Esophagus squamous epithelium (tissue), 4 donors: ENCODE results near the gene UBAC2.

Source experiments
- CTCF ChIP-seq, 6 experiments: fragments of 450-650 bp in 4 of 6; fragments of 200-600 bp in 2 of 6; sonication (generic) in 2 of 6; IDR thresholded peaks; one replicate each; pipeline ENCODE4 v1.5.1; 2016 to 2019; ENCODE audit warnings: antibody characterized with exemption in 6 of 6, mild to moderate bottlenecking in 4 of 6, moderate library complexity in 4 of 6
- POLR2A ChIP-seq, 4 donors: fragments of 450-650 bp; IDR thresholded peaks; one replicate each; pipeline ENCODE4 v1.6.1; 2017; ENCODE audit warnings: antibody characterized with exemption in 4 of 4, mild to moderate bottlenecking in 4 of 4, moderate library complexity in 3 of 4

DNA sequence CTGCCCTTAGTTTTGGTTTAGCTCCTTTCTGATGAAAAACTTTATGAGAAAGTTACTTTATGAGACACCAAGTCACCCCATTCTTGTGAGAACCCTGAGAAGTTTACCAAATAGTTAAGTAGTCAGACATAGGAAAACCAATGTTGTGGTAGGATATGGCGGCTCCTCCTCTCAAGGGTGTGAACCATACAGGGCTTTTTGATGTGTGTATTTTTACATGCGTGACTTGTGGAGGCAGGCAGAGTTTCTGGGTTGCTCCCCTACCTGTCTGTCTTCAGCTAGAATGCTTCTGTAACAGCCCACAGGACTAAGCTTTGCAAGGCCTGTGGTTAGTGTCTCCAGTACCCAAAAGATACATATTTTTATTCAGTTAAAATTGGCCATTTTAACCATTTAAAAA, 18.3 kb downstream of the UBAC2 start:
- TF ChIP-seq CTCF (IDR thresholded peaks at IDR 0.05) (no peak), POLR2A (IDR thresholded peaks at IDR 0.05) (no peak)
